ENCODE measurements around the gene NKTR. TPM values are rescaled to one million over a fixed set of nuclear protein-coding genes. Genes with fewer than 3 reads are reported as not detected.

Gene NKTR
- total and polyA plus RNA-seq, 2 of the 13 experiments (the other 11 are each of a cell fraction or from before 2014, with no cell fraction given) = 41.3 to 59.6 TPM

DNA sequence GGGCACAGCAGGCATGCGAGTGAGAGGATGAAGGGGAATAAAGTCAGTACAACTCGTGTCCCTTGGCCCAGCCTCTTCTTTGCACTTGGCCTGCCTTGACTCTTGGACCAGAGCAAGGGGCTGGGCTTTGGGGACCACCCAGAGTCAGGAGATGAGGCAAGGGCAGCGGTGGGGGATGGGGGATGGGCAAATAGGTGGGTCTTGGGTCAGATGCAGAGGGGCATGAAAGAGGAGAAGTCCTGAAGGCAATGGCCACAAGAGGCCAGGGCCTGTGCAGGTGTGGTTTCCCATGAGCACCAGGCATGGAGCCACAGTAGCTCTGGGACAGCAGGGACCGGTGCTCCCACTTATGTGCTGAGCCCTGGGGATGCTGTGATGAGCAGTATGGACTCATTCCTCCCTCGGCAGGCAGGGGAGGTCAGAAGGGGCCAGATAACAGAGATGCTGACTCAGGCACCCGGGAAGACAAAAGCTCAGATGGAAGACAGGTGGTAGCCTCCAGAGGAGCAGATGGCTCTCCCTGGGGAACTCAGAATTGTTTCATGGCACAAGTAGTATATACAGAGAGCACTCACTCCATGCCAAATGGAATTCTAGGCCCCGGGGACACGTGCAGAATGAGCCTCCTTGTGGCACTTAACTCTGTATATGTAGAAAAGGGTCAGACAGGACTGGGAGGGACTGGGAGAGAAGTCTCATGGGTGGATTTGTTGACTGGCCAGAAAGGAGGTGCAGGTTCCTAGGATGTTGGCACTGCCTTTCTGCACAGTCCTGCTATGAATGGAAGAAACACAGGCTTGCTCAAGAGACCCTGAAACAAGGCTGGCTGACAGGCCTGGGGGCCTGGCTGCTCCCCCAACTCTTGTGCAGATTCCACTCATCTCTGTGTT, 67.3 kb downstream of the NKTR start:
- Histone ChIP-seq H3K9me3 (ENCODE audit: low read length) (no peaks in the 10 kb centered on the region), H3K4me2 (ENCODE audit: low read depth, low read length) (no peak overlapping the region), H3K27ac (ENCODE audit: extremely low read length, insufficient read depth, low read length) (no peak overlapping the region), H3K27me3 (ENCODE audit: control insufficient read depth in 1 of 2, insufficient read depth in 2 of 2, low read length in 2 of 2) (no peaks in the 10 kb centered on the region), H3K36me3 (replicated peaks in 1 of 2; ENCODE audit: control insufficient read depth in 1 of 2, insufficient read depth in 2 of 2, low read length in 2 of 2) (no peaks in the 10 kb centered on the region), H4K20me1 (ENCODE audit: insufficient read depth, low read length) (no peaks in the 10 kb centered on the region), H3K9ac (ENCODE audit: insufficient read depth, low read depth, low read length) (no peak overlapping the region), H3K79me2 (ENCODE audit: insufficient read depth, low read length) (no peaks in the 10 kb centered on the region), H3K4me3 (replicated peaks in 1 of 3; ENCODE audit: insufficient read depth in 1 of 3, low read depth in 2 of 3, low read length in 3 of 3) (no peak overlapping the region), H2AFZ (ENCODE audit: low read length) (no peak overlapping the region), H3K4me1 (ENCODE audit: insufficient read depth, low read length) (peaks cover 12% of the 10 kb centered on the region)
- ChIA-PET POLR2A (no interaction called here), CTCF (ENCODE audit: low intra/inter-chr PET ratio, low total read pairs) (no interaction called here)
- FAIRE-seq (no peak), ATAC-seq (no peak), DNase-seq (ENCODE audit: low spot score) (no peak)
- TF ChIP-seq MAFK (conservative IDR thresholded peaks at IDR 0.05 in 1 of 2, IDR thresholded peaks at IDR 0.05 in 1 of 2; ENCODE audit: low read length in 2 of 2) (0 out of 4 replicates have a peak, but pooled peaks of 1 of the 2 experiments have one; percentile 19), ZC3H4 (CRISPR knock-in tag; IDR thresholded peaks at IDR 0.05; ENCODE audit: borderline replicate concordance) (no peak), POLR2AphosphoS2 (IDR thresholded peaks at IDR 0.05; ENCODE audit: low read depth, low read length) (0 out of 2 replicates have a peak, but pooled peaks have one; percentile 6)
- intact Hi-C loops (cut with micrococcal nuclease; ENCODE audit: unreplicated experiment) (no loop called here), in situ Hi-C loops (cut with HindIII; ENCODE audit: extremely low pct_ligation_motif_present, low pct_unique_long_range_greater_than_20kb) (no loop called here)
- 28% methylated on average over 6 of the region's 8 CpGs for WGBS (ENCODE audit: low lambda C conversion rate)
- no TSS peak for BruUV-seq (replicated peaks)

DNA sequence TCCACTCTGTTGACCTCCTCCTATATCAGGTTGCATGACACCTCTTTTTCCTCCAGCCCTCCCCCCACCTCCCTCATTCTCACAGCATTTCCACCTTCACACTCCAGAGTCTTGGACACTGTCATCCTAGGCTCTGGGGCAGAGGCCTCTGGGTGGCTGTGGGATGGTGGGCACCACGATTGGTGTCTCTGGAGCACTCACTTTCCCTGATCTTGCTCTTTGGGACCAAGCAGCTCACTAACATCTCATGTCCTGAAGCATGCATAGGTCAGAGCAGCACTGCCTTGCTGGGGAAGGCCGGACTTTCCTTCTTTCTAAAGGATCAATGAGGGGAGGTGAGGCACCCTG, 67.9 kb downstream of the NKTR start:
- Histone ChIP-seq H3K4me2 (ENCODE audit: low read depth, low read length) (no peak overlapping the region), H3K79me2 (ENCODE audit: insufficient read depth, low read length) (no peaks in the 10 kb centered on the region), H4K20me1 (ENCODE audit: insufficient read depth, low read length) (no peaks in the 10 kb centered on the region), H3K4me1 (ENCODE audit: insufficient read depth, low read length) (peaks cover 12% of the 10 kb centered on the region), H2AFZ (ENCODE audit: low read length) (no peak overlapping the region), H3K9me3 (ENCODE audit: low read length) (no peaks in the 10 kb centered on the region), H3K36me3 (replicated peaks in 1 of 2; ENCODE audit: control insufficient read depth in 1 of 2, insufficient read depth in 2 of 2, low read length in 2 of 2) (no peaks in the 10 kb centered on the region), H3K27me3 (ENCODE audit: control insufficient read depth in 1 of 2, insufficient read depth in 2 of 2, low read length in 2 of 2) (no peaks in the 10 kb centered on the region), H3K9ac (ENCODE audit: insufficient read depth, low read depth, low read length) (no peak overlapping the region), H3K27ac (ENCODE audit: extremely low read length, insufficient read depth, low read length) (no peak overlapping the region), H3K4me3 (replicated peaks in 1 of 3; ENCODE audit: insufficient read depth in 1 of 3, low read depth in 2 of 3, low read length in 3 of 3) (no peak overlapping the region)
- CTCF ChIA-PET (ENCODE audit: low intra/inter-chr PET ratio, low total read pairs) = no interaction called here
- no TSS peak for BruUV-seq (replicated peaks)
- no peak for TF ChIP-seq SKI (IDR thresholded peaks at IDR 0.05; ENCODE audit: partially characterized antibody)
- no peak for TF ChIP-seq DNMT1 (CRISPR knock-in tag; IDR thresholded peaks at IDR 0.05)
- no peak for TF ChIP-seq CEBPB (IDR thresholded peaks at IDR 0.05; ENCODE audit: borderline replicate concordance, low read depth, low read length)
- no peak for TF ChIP-seq ZNF619 (CRISPR knock-in tag; IDR thresholded peaks at IDR 0.05)
- TF ChIP-seq SNAPC2 (CRISPR knock-in tag; IDR thresholded peaks at IDR 0.05) = no peak
- intact Hi-C loops (cut with micrococcal nuclease; ENCODE audit: unreplicated experiment) (no loop called here), in situ Hi-C loops (cut with HindIII; ENCODE audit: extremely low pct_ligation_motif_present, low pct_unique_long_range_greater_than_20kb) (no loop called here)
- WGBS (ENCODE audit: low lambda C conversion rate) = 38% methylated on average over 2 of the region's 2 CpGs
- DNase-seq (ENCODE audit: low spot score) = no peak
- POLR2A ChIA-PET = no interaction called here
- ATAC-seq = no peak
- no peak for FAIRE-seq
